HUES6 (cell line): Measurements from ENCODE around the gene TGFBR3.

Experiments used
- H3K27ac ChIP-seq: 2 replicates; pipeline ENCODE4 v1.7.0; 2013; ENCODE audit warnings: low read depth, mild to moderate bottlenecking, low read length, inconsistent platforms
- H3K27me3 ChIP-seq: 2 replicates; pipeline ENCODE4 v1.6.1; 2013; ENCODE audit warnings: low read length; ENCODE audit not compliant: control insufficient read depth, insufficient read depth
- H3K36me3 ChIP-seq: 2 replicates; pipeline ENCODE4 v1.6.1; 2013; ENCODE audit warnings: low read length; ENCODE audit not compliant: control insufficient read depth, insufficient read depth
- H3K4me1 ChIP-seq: 2 replicates; pipeline ENCODE4 v1.6.1; 2013; ENCODE audit warnings: low read length; ENCODE audit not compliant: control insufficient read depth, insufficient read depth
- H3K4me3 ChIP-seq: 2 replicates; pipeline ENCODE4 v1.5.1; 2013; ENCODE audit warnings: low read depth, low read length
- H3K9ac ChIP-seq: one replicate; pipeline ENCODE4 v1.6.1; 2013; ENCODE audit warnings: mild to moderate bottlenecking, low read length
- H3K9me3 ChIP-seq: 2 replicates; pipeline ENCODE4 v1.6.1; 2013; ENCODE audit warnings: low read depth, low read length; ENCODE audit not compliant: control insufficient read depth, insufficient read depth

The TGFBR3 gene

DNA sequence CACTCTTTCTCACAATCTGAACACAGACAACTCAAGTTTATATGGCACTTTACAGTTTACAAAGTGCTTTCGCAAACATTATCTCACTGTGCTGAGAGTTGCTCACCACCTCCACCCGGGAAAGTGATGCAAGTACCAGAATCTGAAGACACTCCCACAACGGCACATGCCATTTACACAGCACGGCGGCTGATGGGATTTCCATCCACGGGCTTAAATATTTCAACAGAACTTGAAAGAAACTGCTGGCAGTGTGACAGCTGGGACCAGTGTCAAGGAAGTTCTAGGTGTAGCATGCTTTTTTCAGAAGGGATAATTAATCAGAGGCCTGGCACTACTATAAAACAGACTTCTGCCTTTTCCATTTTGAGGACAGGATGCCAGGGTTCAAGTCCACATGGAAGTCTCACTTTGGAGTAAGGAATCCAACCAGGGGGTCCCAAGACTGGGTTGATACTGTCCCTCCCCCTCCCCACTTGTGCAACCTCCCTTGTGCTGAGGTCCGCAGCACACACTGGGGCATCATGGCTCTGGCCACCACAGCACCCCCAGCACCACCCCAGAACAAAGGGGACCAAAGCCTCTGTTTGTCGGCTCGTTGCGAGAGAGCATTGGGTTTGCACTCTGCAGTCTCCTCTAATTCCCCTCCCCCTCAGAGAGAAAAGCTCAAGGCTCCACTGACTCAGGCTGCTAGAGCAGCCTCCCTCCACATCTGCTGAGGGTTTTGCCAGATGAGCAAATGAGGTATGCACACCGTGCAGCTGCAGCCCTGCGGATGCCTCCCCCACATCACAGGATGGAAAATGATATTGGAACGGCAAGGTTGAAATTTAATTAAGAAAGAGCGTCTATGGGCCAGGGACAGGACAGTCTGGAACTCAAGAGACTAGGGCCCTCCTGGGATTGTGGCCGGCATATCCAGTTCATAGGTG is 154.9 kb downstream of the TGFBR3 start:
- H3K4me3 ChIP-seq = no peak overlapping the region
- no peaks in the 10 kb centered on the region for H3K36me3 ChIP-seq
- no peaks in the 10 kb centered on the region for H3K27me3 ChIP-seq
- H3K4me1 ChIP-seq = peaks cover 18% of the 10 kb centered on the region; the same call in 1 of the 2 replicates
- H3K27ac ChIP-seq = no peak overlapping the region
- no peak overlapping the region for H3K9ac ChIP-seq
- H3K9me3 ChIP-seq = no peaks in the 10 kb centered on the region

- H3K36me3 ChIP-seq = no peaks in the 10 kb centered on the region
- no peak overlapping the region for H3K4me3 ChIP-seq
- H3K9ac ChIP-seq = no peak overlapping the region
- peaks cover 18% of the 10 kb centered on the region; the same call in 1 of the 2 replicates for H3K4me1 ChIP-seq
- no peaks in the 10 kb centered on the region for H3K27me3 ChIP-seq
- H3K9me3 ChIP-seq = no peaks in the 10 kb centered on the region
- H3K27ac ChIP-seq = no peak overlapping the region
Measured at GRCh38 chr1:91729621-91730358, 156.2 kb downstream of the TGFBR3 start.

DNA sequence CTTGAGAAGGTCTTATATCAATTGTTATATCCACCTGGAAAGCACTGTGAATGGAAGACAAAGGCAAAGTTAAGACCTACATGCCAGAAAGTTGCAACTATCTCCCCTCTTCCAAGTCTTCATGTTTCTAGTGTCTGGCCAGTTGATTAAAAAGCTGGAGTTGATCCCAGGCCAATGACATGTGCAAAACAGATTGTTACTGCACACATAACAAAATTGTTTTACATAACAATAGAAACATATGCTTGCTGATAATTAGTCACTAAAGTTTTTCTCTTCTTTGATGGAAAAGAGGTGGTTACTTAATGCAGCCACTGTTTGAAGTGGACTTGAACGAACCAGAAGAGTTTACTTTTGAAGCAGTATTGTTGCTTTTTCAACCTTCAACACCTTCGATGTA is 158.2 kb downstream of the TGFBR3 start:
- H3K27ac ChIP-seq = no peak overlapping the region
- no peak overlapping the region for H3K9ac ChIP-seq
- peaks cover 16% of the 10 kb centered on the region; the same call in 1 of the 2 replicates for H3K4me1 ChIP-seq
- no peak overlapping the region for H3K4me3 ChIP-seq
- no peaks in the 10 kb centered on the region for H3K9me3 ChIP-seq
- no peaks in the 10 kb centered on the region for H3K36me3 ChIP-seq
- no peaks in the 10 kb centered on the region for H3K27me3 ChIP-seq

DNA sequence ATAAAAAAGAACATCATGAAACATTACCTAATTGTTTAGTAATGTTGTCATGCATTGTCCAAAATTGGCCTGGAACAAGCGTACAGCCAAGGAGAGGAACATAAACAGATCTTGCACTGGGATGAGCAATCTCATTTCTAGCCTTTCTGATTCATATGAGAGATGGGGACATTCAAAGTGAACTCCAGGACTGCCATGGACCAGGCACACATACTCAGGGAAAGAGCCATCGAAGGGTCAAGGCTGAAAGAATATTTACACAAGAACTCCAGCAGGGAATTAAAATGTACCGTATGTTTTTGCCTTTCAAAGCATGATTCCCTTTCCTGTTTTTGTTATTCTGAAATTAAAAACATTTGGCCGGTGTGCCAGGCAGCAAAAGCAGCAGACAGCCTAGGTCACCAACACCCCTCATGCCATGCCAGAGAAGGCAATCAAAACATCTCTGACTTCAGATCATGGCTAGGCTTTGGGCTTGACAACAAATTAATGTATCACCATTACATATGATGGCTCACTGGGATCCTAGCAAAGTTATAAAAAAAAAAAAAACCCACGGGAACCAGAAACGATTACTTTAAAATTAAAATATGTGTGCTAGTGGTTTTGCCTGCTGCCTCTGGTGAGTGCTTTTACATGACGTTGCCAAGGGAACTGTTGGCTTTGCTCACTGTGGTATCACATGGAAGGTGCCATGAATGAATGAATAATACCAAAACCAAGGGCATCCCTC is 159.8 kb downstream of the TGFBR3 start:
- Histone ChIP-seq H3K9ac (no peak overlapping the region), H3K36me3 (no peaks in the 10 kb centered on the region), H3K4me3 (no peak overlapping the region), H3K4me1 (peaks cover 3% of the 10 kb centered on the region; the same call in 1 of the 2 replicates), H3K9me3 (no peaks in the 10 kb centered on the region), H3K27ac (no peak overlapping the region), H3K27me3 (no peaks in the 10 kb centered on the region)

- no peaks in the 10 kb centered on the region for H3K9me3 ChIP-seq
- no peaks in the 10 kb centered on the region for H3K4me1 ChIP-seq
- H3K27ac ChIP-seq = no peak overlapping the region
Measured at GRCh38 chr1:91725618-91725988, 160.3 kb downstream of the TGFBR3 start.

DNA sequence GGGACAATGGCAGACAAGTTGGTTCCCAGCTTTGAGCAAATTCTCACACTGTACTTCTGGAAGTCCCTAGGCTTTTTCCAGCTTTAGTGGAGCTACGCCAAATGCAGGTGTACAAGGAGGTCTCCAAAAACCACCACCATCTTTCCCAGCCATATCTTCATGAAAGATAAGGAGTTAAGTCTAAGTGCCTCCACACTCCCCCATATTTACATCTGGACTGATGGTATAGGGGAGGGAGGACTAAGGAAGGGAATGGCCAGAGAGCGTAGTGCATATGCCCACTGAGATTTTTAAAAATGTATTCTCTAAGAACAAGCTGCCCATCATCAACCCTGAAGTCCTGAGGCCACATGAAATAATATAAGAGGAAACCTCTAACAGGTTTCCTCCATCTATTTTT is 161.3 kb downstream of the TGFBR3 start:
- Histone ChIP-seq H3K4me3 (no peak overlapping the region), H3K27me3 (no peaks in the 10 kb centered on the region), H3K9me3 (no peaks in the 10 kb centered on the region), H3K4me1 (no peaks in the 10 kb centered on the region), H3K9ac (no peak overlapping the region), H3K27ac (no peak overlapping the region), H3K36me3 (no peaks in the 10 kb centered on the region)

More at GRCh38 chr1:91725618-91725988, 160.3 kb downstream of the TGFBR3 start:
- Histone ChIP-seq H3K27me3 (no peaks in the 10 kb centered on the region), H3K4me3 (no peak overlapping the region), H3K36me3 (no peaks in the 10 kb centered on the region), H3K9ac (no peak overlapping the region)

GRCh38 chr1:91724231-91724630 is 161.7 kb downstream of the TGFBR3 start:
- Histone ChIP-seq H3K4me1 (no peaks in the 10 kb centered on the region), H3K36me3 (no peaks in the 10 kb centered on the region), H3K9me3 (no peaks in the 10 kb centered on the region), H3K27ac (no peak overlapping the region), H3K27me3 (no peaks in the 10 kb centered on the region), H3K4me3 (no peak overlapping the region), H3K9ac (no peak overlapping the region)

GRCh38 chr1:91720044-91720443 is 165.9 kb downstream of the TGFBR3 start:
- Histone ChIP-seq H3K4me1 (peaks cover under 1% of the 10 kb centered on the region; the same call in 1 of the 2 replicates), H3K4me3 (no peak overlapping the region), H3K9me3 (no peaks in the 10 kb centered on the region), H3K9ac (no peak overlapping the region), H3K27me3 (no peaks in the 10 kb centered on the region), H3K27ac (no peak overlapping the region), H3K36me3 (no peaks in the 10 kb centered on the region)

- Histone ChIP-seq H3K36me3 (no peaks in the 10 kb centered on the region), H3K4me1 (peaks cover 8% of the 10 kb centered on the region; the same call in 1 of the 2 replicates), H3K27ac (no peak overlapping the region), H3K4me3 (no peak overlapping the region), H3K27me3 (no peaks in the 10 kb centered on the region), H3K9me3 (no peaks in the 10 kb centered on the region), H3K9ac (no peak overlapping the region)
Measured at GRCh38 chr1:91718877-91719276, 167.1 kb downstream of the TGFBR3 start.

- Histone ChIP-seq H3K36me3 (no peaks in the 10 kb centered on the region), H3K27me3 (no peaks in the 10 kb centered on the region), H3K4me1 (peaks cover 11% of the 10 kb centered on the region), H3K27ac (no peak overlapping the region), H3K9ac (no peak overlapping the region), H3K4me3 (no peak overlapping the region), H3K9me3 (no peaks in the 10 kb centered on the region)
Measured at GRCh38 chr1:91718368-91718767, 167.6 kb downstream of the TGFBR3 start.
